HG03095 (cell line): ENCODE measurements around the gene UVRAG.

Source experiments
- ATAC-seq: cut with Tn5 transposase; IDR thresholded peaks from one replicate; pipeline ENCODE4 v1.9.1; 2021; ENCODE audit warnings: moderate library complexity; ENCODE audit not compliant: unreplicated experiment

The UVRAG gene

GRCh38 chr11:76177250-76177686, 362.3 kb downstream of the UVRAG start:
- ATAC-seq, result no peak

DNA sequence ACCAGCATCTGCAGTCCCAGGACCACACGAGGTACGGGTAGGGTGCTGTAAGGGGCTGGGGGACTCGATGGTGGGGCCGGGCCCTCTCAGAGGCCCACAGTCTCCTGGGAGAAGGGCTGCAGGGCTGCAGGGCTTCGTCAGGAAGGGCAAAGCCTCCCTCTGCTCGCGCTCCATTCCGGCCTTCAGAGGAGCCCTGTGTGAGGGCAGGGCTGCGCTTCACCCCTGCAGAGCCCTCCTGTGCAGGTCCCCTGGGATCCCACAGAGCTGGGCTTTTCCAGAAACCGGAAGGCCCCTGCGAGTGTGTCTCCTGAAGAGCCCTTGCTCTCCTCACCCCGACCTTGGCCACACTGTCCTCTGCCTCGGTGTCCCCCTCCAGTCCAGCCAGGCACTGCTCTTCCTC, 364.1 kb downstream of the UVRAG start:
- no peak for ATAC-seq

DNA sequence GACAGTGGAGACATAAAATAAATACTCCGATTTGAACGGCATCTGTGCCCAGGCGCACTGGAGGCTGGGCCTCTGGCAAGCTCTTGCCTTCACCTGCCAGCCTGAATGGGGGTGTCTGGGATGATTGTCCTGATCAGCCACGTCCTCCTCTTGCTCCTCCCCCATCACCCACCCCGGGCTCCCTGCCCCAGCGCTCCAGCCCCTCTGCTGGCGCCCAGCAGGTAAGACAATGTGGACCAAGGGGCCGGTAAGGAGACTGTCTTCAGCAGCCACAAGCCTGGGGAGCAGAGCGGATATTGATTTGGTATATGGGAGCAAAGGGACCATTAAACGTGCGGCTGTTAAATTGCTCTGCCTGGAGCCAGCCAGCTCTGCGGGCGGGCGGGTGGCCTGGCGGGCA, 366.4 kb downstream of the UVRAG start:
- ATAC-seq, result no peak

DNA sequence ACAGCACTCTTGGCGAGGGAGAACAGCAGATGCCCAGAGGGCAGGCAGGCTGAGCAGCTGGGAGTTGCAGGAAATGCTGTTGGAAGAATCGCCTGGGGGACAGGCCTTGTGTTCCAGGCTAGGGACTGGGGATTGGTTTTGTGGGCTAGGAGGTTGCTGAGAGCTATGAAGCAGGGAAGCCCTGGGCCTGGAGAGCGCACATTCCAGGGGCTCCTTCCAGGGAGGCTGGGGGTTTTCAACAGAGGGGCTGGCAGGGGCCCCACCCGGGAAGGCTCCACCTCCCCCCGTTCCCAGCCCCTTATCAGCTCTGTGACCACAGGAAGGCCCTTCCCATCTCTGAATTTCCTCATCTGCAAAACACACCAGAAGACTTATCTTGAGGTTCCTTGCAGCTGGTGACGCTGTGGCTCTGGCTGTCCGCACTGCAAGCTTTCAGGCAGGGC, 369.6 kb downstream of the UVRAG start:
- ATAC-seq, result no peak

DNA sequence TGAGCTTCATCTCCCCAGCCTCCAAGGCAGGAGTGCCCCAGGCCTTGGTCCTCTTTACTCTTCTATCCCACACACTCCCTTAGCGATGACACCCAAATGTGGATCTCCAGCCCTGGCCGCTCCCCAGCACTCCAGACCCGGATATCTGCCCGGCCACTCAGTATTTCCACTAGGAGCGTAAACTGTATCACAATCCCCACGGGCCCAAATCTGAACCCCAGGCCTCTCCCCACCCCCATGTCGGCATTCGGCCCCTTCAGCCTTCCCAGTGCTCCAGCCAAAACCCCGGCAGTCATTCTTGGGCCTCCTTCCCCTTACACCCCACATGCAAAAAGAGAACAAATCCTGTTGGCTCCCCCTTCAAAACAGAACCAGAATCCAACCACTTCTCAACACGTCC, 370.5 kb downstream of the UVRAG start:
- ATAC-seq, result no peak

GRCh38 chr11:76185931-76186401, 371.0 kb downstream of the UVRAG start:
- no peak for ATAC-seq

- ATAC-seq, result no peak
Measured at GRCh38 chr11:76186776-76187279, 371.8 kb downstream of the UVRAG start.

- ATAC-seq, result no peak
Measured at GRCh38 chr11:76188873-76189272, 373.9 kb downstream of the UVRAG start.

DNA sequence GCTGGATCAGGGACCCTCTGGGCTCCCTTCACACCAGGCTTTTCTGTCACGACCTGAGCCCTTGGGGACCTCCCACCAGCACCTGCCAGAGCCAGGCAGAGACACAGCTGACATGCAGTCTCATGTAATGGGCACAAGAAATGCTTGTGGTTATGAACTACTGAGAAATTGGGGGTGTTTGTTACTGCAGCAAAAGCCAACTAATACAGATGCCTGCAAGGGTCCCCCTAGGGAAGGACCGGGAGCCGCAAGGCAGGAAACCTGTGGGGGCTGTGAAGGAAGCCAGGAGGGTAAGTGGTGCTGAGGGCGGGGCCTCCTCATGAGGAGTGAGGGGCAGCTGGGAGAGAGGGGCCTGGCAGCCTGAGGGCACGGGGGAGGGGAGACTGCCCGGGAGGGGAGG, 374.7 kb downstream of the UVRAG start:
- no peak for ATAC-seq

- ATAC-seq, result no peak
Measured at GRCh38 chr11:76190376-76190775, 375.4 kb downstream of the UVRAG start.
